ENCODE data around the gene OR4L1. TPM values are rescaled to one million over a fixed set of nuclear protein-coding genes. Genes with fewer than 3 reads are reported as not detected.

OR4L1 gene
- polyA plus RNA-seq, 1 experiment: not detected

Small RNA genes within 50 kb of the gene (small RNA-seq; reads per million reads assigned to genes)
- not detected for gene RNA5SP380 (ENCODE audit: insufficient read length, low read depth, low replicate concordance)

Other genes starting within 250 kb of the OR4L1 start
- not detected in 2 replicates for gene OR4K2, start 184.9 kb upstream of the OR4L1 start, polyA plus RNA-seq (2011; rRNA removed)
- not detected in 2 replicates for gene OR4K5, start 139.4 kb upstream of the OR4L1 start, polyA plus RNA-seq (2011; rRNA removed)
- not detected in 2 replicates for gene OR4K1, start 129.1 kb upstream of the OR4L1 start, polyA plus RNA-seq (2011; rRNA removed)
- not detected in 2 replicates for gene OR4K15, start 84.5 kb upstream of the OR4L1 start, polyA plus RNA-seq (2011; rRNA removed)
- gene OR4Q2, start 57.9 kb upstream of the OR4L1 start, polyA plus RNA-seq (2011; rRNA removed): not detected in 2 replicates
- not detected in 2 replicates for gene OR4K14, start 40.7 kb upstream of the OR4L1 start, polyA plus RNA-seq (2011; rRNA removed)
- not detected in 2 replicates for gene OR4K13, start 24.0 kb upstream of the OR4L1 start, polyA plus RNA-seq (2011; rRNA removed)
- not detected in 2 replicates for gene OR4K17, start 50.7 kb downstream of the OR4L1 start, polyA plus RNA-seq (2011; rRNA removed)
- gene OR4N5, start 78.8 kb downstream of the OR4L1 start, polyA plus RNA-seq (2011; rRNA removed): not detected in 2 replicates
- not detected in 2 replicates for gene OR11G2, start 130.9 kb downstream of the OR4L1 start, polyA plus RNA-seq (2011; rRNA removed)
- not detected in 2 replicates for gene OR11H6, start 163.7 kb downstream of the OR4L1 start, polyA plus RNA-seq (2011; rRNA removed)
- not detected in 2 replicates for gene OR11H7, start 168.9 kb downstream of the OR4L1 start, polyA plus RNA-seq (2011; rRNA removed)
- not detected in 2 replicates for gene OR11H4, start 179.2 kb downstream of the OR4L1 start, polyA plus RNA-seq (2011; rRNA removed)
- 11.4 and 13.7 TPM in 2 replicates for gene TTC5, start 245.9 kb downstream of the OR4L1 start, polyA plus RNA-seq (2011; rRNA removed)